Breast epithelium (tissue), 3 donors: ENCODE results near the gene SKIL.
"Not testable (repeated sequence)": the region's sequence is repeated elsewhere in the genome, so short reads cannot be mapped to it uniquely, and the experiment has no call there.

Source experiments
- POLR2A ChIP-seq: fragments of 450-650 bp; IDR thresholded peaks from one replicate; pipeline ENCODE4 v1.6.1; 2016; ENCODE audit warnings: antibody characterized with exemption, mild to moderate bottlenecking, moderate library complexity
- TF ChIP-seq, protein P1 (sequence below), 3 donors: fragments of 450-650 bp; IDR thresholded peaks; one replicate each; pipeline ENCODE4 v1.5.1; 2016 to 2017; ENCODE audit warnings: antibody characterized with exemption in 3 of 3, mild to moderate bottlenecking in 3 of 3, moderate library complexity in 3 of 3

DNA sequence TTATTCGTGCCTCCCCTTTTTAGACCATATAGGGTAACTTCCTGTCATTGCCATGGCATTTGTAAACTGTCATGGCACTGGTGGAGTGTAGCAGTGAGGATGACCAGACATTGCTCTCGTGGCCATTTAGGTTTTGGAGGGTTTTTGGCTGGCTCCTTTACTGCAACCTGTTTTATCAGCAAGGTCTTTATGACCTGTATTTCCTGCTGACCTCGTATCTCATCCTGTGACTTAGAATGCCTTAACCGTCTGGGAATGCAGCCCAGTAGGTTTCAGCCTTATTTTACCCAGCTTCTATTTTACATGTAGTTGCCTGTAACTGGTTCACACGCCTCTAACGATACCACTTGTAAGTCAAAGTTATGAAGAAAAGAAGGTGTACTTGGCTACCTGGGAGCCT, 13.7 kb upstream of the SKIL start:
- not testable (repeated sequence) for TF ChIP-seq POLR2A
- TF ChIP-seq, protein P1, sequence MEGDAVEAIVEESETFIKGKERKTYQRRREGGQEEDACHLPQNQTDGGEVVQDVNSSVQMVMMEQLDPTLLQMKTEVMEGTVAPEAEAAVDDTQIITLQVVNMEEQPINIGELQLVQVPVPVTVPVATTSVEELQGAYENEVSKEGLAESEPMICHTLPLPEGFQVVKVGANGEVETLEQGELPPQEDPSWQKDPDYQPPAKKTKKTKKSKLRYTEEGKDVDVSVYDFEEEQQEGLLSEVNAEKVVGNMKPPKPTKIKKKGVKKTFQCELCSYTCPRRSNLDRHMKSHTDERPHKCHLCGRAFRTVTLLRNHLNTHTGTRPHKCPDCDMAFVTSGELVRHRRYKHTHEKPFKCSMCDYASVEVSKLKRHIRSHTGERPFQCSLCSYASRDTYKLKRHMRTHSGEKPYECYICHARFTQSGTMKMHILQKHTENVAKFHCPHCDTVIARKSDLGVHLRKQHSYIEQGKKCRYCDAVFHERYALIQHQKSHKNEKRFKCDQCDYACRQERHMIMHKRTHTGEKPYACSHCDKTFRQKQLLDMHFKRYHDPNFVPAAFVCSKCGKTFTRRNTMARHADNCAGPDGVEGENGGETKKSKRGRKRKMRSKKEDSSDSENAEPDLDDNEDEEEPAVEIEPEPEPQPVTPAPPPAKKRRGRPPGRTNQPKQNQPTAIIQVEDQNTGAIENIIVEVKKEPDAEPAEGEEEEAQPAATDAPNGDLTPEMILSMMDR (IDR thresholded peaks at IDR 0.05) = not testable (repeated sequence)
